ENCODE data around the gene SFN. TPM values are rescaled to one million over a fixed set of nuclear protein-coding genes. Genes with fewer than 3 reads are reported as not detected.
"Not testable (repeated sequence)": the region's sequence is repeated elsewhere in the genome, so short reads cannot be mapped to it uniquely, and the experiment has no call there.

SFN gene
- total RNA-seq, 8 experiments from 2014 or later = 0.16 to 1.3 (median 0.75) TPM; not detected in 1

DNA sequence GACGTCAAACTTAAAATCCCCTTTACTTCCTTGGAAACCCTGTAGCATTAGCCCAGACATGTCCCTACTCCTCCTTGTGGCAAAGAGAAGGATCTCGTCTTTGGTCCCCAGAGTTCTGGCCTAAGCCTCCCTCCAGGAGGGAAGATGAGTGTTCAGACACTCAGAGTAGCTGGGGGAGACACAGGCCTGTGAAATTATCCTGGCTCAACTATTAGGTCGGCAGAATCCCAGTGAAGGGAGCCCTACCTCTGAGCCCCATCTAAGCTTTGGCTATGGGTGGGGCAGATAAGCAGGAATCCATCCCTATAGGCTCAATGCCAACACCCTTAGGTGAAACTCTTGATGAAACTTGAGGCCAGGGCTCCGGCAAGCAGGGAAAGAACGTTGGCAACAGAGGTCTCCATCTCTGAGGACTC, 1.7 kb upstream of the SFN start:
- Histone ChIP-seq H3K4me1 (replicated peaks in 1 of 2) (peaks cover 0 to 6% of the 10 kb centered on the region in 2 donors), H3K27ac (no peak overlapping the region), H3K4me3 (no peak overlapping the region)
- 40 to 89% (median 75%) methylated on average over 2 to 4 of the region's 5 CpGs; no CpG with 5 or more reads in 4 of the 10 experiments for WGBS, 10 experiments
- no peak for ATAC-seq (replicated peaks in 6 of 8)
- in situ Hi-C loops (cut with MboI; ENCODE audit: low pct_unique_long_range_greater_than_20kb in 2 of 9, low sequenced_read_pairs in 9 of 9, unreplicated experiment in 9 of 9) = no loop called here

DNA sequence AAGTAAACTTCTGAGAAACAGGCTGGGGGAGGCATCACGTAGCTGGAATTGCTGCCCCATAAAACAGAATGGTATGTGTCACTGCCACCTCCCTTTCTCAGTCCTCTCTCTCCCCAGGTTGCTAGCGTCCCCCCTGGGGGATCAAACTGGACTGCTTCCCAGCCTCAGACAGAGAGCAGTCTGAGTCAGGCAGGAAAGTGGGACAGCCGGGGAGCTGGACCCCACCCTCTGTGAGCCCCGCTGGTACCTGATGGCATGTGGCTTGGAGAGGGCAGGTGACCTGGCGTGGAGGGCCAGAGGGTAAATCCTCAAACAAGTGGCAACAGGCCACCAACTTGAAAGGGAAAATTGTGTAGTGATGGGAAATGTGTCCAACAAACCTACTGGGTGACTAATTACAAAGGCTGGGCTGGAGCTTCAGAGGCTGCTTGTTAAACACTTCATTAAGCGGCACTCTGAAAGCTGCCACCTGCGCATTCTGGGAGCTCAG, 1.0 kb upstream of the SFN start:
- ATAC-seq (replicated peaks in 6 of 8) = no peak
- in situ Hi-C loops (cut with MboI; ENCODE audit: low pct_unique_long_range_greater_than_20kb in 2 of 9, low sequenced_read_pairs in 9 of 9, unreplicated experiment in 9 of 9) = no loop called here
- WGBS, 10 experiments = 75 to 100% (median 89%) methylated on average over 1 to 5 of the region's 7 CpGs; no CpG with 5 or more reads in 2 of the 10 experiments
- no peak overlapping the region for H3K27ac ChIP-seq
- peaks cover 0 to 6% of the 10 kb centered on the region in 2 donors for H3K4me1 ChIP-seq (replicated peaks in 1 of 2)
- H3K4me3 ChIP-seq = no peak overlapping the region

DNA sequence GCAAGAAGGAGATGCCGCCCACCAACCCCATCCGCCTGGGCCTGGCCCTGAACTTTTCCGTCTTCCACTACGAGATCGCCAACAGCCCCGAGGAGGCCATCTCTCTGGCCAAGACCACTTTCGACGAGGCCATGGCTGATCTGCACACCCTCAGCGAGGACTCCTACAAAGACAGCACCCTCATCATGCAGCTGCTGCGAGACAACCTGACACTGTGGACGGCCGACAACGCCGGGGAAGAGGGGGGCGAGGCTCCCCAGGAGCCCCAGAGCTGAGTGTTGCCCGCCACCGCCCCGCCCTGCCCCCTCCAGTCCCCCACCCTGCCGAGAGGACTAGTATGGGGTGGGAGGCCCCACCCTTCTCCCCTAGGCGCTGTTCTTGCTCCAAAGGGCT, 732 bp downstream of the SFN start:
- H3K4me3 ChIP-seq = no peak overlapping the region
- 94 to 98% methylated on average over 8 to 9 of the region's 20 CpGs; no CpG with 5 or more reads in 8 of the 10 experiments for WGBS, 10 experiments
- in situ Hi-C loops (cut with MboI; ENCODE audit: low pct_unique_long_range_greater_than_20kb in 2 of 9, low sequenced_read_pairs in 9 of 9, unreplicated experiment in 9 of 9) = no loop called here
- no peak for ATAC-seq (replicated peaks in 6 of 8)
- peaks cover 0 to 6% of the 10 kb centered on the region in 2 donors for H3K4me1 ChIP-seq (replicated peaks in 1 of 2)
- H3K27ac ChIP-seq = no peak overlapping the region

DNA sequence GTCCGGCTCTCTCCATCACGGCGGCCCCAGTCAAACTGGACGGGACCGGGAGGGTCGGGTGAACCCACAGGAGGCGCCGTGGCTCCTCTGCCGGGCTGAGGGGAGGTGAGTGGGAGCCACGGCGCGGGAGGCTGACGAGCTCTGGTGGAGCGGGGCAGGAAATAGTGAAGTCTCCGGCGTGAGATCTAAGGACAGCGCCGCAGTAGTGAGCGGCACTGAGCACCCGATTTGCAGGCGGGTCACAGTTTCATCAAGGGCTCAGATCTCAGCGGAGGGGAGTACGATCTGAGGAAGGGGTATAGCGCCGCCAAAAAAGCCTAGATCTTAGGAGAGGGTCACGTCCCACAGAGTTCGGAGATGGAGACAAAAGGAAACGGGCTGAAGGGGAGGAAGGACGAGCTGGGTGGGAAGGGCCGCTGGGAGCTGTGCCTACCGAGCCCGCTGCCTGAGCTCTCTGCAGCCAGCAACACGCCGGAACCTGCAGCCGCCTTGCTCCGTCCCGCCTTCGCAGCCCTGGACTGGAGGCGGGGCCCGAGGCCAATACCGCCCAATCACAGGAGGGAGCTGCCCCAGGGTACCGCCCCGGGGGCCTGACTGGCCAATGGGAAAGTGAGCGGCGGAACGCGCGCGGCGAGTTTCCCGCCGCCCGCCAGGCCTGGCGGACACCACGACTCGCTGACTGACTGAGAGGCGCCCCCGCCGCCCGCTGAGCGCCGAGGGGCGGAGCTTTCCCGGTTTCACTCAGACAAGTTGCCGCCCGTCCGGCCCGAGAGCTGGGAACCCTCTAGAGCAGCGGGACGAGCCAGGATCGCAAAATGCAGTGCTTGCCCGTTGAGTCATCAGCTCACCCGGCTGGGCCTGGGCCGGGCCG, 1.9 kb downstream of the SFN start:
- 1 to 2% (median 2%) methylated on average over 11 to 36 of the region's 75 CpGs; no CpG with 5 or more reads in 5 of the 10 experiments for WGBS, 10 experiments
- Histone ChIP-seq H3K27ac (peak overlapping the region in 1 of 2 donors; percentile 14), H3K4me3 (peak overlapping the region; percentile 37 to 49 (median 49)), H3K4me1 (replicated peaks in 1 of 2) (peaks cover 0 to 6% of the 10 kb centered on the region in 2 donors)
- peak; percentile 88 to 98 (median 96) for ATAC-seq (replicated peaks in 6 of 8)
- in situ Hi-C loops (cut with MboI; ENCODE audit: low pct_unique_long_range_greater_than_20kb in 2 of 9, low sequenced_read_pairs in 9 of 9, unreplicated experiment in 9 of 9) = no loop called here

DNA sequence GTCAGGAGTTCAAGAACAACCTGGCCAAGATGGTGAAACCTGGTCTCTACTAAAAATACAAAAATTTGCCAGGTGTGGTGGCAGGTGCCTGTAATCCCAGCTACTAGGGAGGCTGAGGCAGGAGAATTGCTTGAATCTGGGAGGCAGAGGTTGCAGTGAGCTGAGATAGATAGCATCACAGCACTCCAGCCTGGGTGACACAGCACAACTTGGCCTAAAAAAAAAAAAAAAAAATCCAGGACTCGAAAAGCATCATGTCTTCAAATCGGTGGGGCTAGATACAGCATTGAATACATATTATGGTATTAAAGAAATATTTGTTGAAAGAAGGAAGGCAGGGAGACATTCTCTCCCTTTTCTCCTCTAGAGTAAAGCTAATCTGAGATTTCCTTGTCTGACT, 10.1 kb downstream of the SFN start:
- WGBS, 10 experiments = 14 to 95% (median 67%) methylated on average over 1 to 2 of the region's 2 CpGs; no CpG with 5 or more reads in 3 of the 10 experiments
- H3K4me1 ChIP-seq (replicated peaks in 1 of 2); H3K4me3 ChIP-seq; H3K27ac ChIP-seq; ATAC-seq (replicated peaks in 6 of 8); in situ Hi-C loops (cut with MboI; ENCODE audit: low pct_unique_long_range_greater_than_20kb in 2 of 9, low sequenced_read_pairs in 9 of 9, unreplicated experiment in 9 of 9): not testable (repeated sequence)

DNA sequence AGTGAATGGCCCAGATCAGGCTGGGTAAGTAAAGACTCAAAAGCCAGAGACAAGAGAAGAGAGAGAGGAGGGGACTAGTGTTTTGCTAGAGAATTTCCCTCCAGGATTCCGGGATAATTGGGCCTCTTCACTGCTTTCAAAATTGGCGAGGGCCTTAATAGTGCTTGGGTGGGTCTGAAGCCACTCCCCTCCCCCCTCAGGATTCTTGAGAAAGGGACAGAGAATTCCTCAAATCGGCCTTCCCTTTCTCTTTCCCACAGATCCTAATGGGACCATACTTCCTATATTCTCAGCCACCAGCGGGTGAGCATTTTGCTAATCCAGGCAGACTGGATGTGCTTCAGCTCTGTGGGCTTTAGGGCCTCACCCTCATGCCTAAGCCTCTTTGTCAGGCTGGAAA, 11.9 kb downstream of the SFN start:
- no peak for ATAC-seq (replicated peaks in 6 of 8)
- Histone ChIP-seq H3K4me1 (replicated peaks in 1 of 2) (no peaks in the 10 kb centered on the region), H3K4me3 (no peak overlapping the region), H3K27ac (no peak overlapping the region)
- in situ Hi-C loops (cut with MboI; ENCODE audit: low pct_unique_long_range_greater_than_20kb in 2 of 9, low sequenced_read_pairs in 9 of 9, unreplicated experiment in 9 of 9) = no loop called here
- 55 to 86% (median 72%) methylated on average over 1 to 4 of the region's 4 CpGs; no CpG with 5 or more reads in 2 of the 10 experiments for WGBS, 10 experiments

DNA sequence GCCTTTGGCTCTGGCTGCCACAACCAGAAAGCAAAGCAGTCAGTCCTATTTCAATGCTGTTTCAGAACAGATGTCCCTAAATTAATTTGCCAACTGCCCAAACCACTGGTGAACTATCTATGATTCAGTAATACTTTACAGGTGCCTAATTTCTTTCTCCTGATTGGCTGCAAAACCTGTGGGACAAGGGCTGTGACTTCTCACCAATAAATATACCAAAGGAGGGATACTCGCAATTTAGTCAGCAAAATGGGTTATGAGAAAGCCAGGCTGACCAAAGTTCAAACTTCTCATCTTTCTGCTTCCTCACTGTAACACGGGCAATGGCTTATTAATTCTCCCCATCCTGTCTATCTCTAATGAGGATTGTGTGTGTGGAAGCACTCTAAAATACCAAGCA, 14.4 kb downstream of the SFN start:
- WGBS, 10 experiments = 0 to 100% (median 82%) methylated on average over 1 to 2 of the region's 2 CpGs; no CpG with 5 or more reads in 2 of the 10 experiments
- Histone ChIP-seq H3K4me1 (replicated peaks in 1 of 2) (no peaks in the 10 kb centered on the region), H3K4me3 (no peak overlapping the region), H3K27ac (no peak overlapping the region)
- in situ Hi-C loops (cut with MboI; ENCODE audit: low pct_unique_long_range_greater_than_20kb in 2 of 9, low sequenced_read_pairs in 9 of 9, unreplicated experiment in 9 of 9) = no loop called here
- ATAC-seq (replicated peaks in 6 of 8) = no peak

DNA sequence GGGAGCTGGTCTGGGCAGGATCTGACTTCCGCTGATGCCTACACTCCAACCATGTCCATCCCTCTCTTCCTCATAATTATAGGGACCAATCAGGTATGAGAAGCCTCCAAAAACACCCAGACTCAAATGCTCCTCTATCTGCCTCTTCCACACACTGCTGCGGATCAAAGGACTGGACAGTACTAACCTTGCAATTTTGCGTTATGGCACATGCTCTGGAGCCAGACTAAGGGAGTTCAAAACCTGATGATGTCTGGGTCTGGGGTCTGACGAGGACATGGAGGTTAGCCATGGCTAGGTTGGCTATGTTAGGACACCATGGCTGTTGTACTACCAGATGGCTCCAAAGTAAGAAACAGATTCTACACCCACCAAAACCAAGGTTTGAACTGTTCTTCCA, 16.8 kb downstream of the SFN start:
- Histone ChIP-seq H3K4me3 (no peak overlapping the region), H3K27ac (no peak overlapping the region), H3K4me1 (replicated peaks in 1 of 2) (no peaks in the 10 kb centered on the region)
- 83 to 100% (median 90%) methylated on average over 1 to 4 of the region's 4 CpGs; no CpG with 5 or more reads in 3 of the 10 experiments for WGBS, 10 experiments
- in situ Hi-C loops (cut with MboI; ENCODE audit: low pct_unique_long_range_greater_than_20kb in 2 of 9, low sequenced_read_pairs in 9 of 9, unreplicated experiment in 9 of 9) = no loop called here
- peak in 1 of 8 experiments; percentile 7 for ATAC-seq (replicated peaks in 6 of 8)

DNA sequence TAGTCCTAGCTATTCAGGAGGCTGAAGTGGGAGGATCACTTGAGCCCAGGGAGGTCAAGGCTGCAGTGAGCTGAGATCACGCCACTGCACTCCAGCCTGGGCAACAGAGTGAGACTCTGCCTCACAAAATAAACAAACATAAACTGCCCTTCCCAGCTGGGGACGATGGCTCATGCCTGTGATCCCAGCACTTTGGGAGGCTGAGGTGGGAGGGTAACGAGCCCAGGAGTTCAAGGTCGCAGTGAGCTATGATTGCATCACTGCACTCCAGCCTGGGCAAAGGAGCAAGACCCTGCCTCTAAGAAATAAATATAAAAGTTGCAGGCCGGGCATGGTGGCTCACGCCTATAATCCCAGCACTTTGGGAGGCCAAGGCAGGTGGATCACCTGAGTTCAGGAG, 18.7 kb downstream of the SFN start:
- 60 to 100% (median 89%) methylated on average over 1 to 6 of the region's 6 CpGs; no CpG with 5 or more reads in 1 of the 10 experiments for WGBS, 10 experiments
- H3K27ac ChIP-seq; ATAC-seq (replicated peaks in 6 of 8); H3K4me3 ChIP-seq; in situ Hi-C loops (cut with MboI; ENCODE audit: low pct_unique_long_range_greater_than_20kb in 2 of 9, low sequenced_read_pairs in 9 of 9, unreplicated experiment in 9 of 9); H3K4me1 ChIP-seq (replicated peaks in 1 of 2): not testable (repeated sequence)

DNA sequence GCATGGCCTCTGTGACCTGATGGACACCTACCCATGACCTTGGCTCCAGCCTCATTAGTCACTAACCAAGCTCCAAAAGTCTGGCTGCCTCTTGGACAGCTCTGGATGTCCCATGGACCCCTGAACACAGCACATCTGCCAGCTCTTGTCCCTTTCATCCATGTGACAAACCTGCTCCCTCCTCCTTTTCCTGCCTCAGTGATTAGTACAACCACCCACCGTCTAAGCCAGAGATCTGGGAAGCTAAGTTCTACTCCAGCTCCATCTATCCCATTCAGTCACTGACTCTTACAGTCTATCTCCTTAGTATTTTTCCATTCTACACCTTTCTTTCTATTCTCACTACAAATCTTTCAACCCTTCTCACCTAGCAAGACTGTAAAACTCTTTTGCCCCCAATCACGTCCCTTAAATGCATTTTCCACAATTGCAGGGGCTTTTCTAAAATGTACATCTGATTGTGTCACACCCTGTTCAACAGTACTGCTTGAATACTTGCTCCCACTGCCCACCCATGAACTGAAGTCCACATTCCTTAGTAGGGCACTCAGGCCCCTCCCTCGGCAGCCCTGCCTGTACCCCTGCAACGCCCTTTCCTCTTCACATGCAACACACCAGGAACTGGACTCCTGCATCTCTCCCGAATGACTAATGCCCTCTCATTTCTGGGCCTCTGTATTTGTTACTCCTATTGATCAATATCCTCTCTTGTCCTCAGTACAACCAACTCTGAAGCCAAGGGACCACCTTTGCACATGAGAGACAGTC, 19.9 kb downstream of the SFN start:
- no peak overlapping the region for H3K27ac ChIP-seq
- 42 to 100% (median 89%) methylated on average over 2 to 5 of the region's 5 CpGs; no CpG with 5 or more reads in 1 of the 10 experiments for WGBS, 10 experiments
- H3K4me1 ChIP-seq (replicated peaks in 1 of 2) = no peaks in the 10 kb centered on the region
- in situ Hi-C loops (cut with MboI; ENCODE audit: low pct_unique_long_range_greater_than_20kb in 2 of 9, low sequenced_read_pairs in 9 of 9, unreplicated experiment in 9 of 9) = no loop called here
- ATAC-seq (replicated peaks in 6 of 8) = peak in 1 of 8 experiments; percentile 45
- no peak overlapping the region for H3K4me3 ChIP-seq

DNA sequence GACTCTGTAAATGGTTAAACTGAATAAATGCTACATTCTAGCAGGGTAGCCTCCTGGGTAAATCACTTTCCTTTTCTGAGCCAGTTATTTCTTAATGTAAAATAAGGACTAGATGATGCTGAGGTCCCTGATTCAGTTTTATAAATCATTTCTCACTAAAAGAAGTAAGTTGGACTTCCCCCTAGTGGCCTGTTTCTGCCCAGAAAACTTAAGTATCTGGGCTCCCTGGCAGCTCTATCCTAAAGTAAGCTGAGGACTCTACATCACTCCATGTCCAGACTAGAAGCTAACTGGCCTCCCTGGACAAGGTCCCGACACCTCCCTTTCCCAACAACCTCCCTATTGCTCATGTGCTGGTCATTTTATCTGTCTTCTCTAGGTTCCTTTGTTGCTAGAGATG, 24.2 kb downstream of the SFN start:
- no peak for ATAC-seq (replicated peaks in 6 of 8)
- H3K27ac ChIP-seq = no peak overlapping the region
- in situ Hi-C loops (cut with MboI; ENCODE audit: low pct_unique_long_range_greater_than_20kb in 2 of 9, low sequenced_read_pairs in 9 of 9, unreplicated experiment in 9 of 9) = no loop called here
- WGBS, 10 experiments = 71 to 100% (median 100%) methylated on average over 1 of the region's 1 CpG; no CpG with 5 or more reads in 5 of the 10 experiments
- H3K4me1 ChIP-seq (replicated peaks in 1 of 2) = peaks cover 11 to 12% of the 10 kb centered on the region in 2 donors
- no peak overlapping the region for H3K4me3 ChIP-seq

DNA sequence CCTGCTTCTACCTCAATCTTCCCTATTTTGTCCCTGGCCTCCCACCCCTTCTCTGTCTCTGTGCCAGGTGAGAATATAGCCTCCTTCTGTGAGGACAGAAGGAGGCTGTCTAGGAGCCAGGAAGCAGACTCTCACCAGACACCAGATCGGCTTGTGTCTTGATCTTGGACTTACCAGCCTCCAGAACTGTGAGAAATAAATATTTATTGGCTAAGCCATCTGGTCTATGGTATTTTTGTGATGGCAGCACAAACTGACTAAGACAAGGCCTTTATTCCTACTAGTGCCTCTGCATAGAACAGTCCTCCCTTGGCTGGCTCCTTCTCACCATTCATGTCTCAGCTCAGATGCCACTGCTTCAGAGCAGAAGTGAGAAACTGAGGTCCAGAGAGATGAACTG, 25.3 kb downstream of the SFN start:
- H3K4me3 ChIP-seq = no peak overlapping the region
- 57 to 100% (median 100%) methylated on average over 1 of the region's 1 CpG; no CpG with 5 or more reads in 5 of the 10 experiments for WGBS, 10 experiments
- in situ Hi-C loops (cut with MboI; ENCODE audit: low pct_unique_long_range_greater_than_20kb in 2 of 9, low sequenced_read_pairs in 9 of 9, unreplicated experiment in 9 of 9) = no loop called here

More for the DNA sequence above, 25.3 kb downstream of the SFN start:
- no peak for ATAC-seq (replicated peaks in 6 of 8)
- no peak overlapping the region for H3K27ac ChIP-seq
- H3K4me1 ChIP-seq (replicated peaks in 1 of 2) = peaks cover 11 to 12% of the 10 kb centered on the region in 2 donors

Data from motor neuron (in vitro differentiated cells).